NCI-H345 treated with DMSO at 0.1 percent for 48 hours (cell line): Measurements from ENCODE around the gene HAUS1.
A peak's percentile ranks its signal among the peaks of the same experiment; 100 is the strongest.
"Not testable (repeated sequence)": the region's sequence is repeated elsewhere in the genome, so short reads cannot be mapped to it uniquely, and the experiment has no call there.

Experiments
- DNase-seq: peaks from one replicate; lab custom pipeline; 2025; ENCODE audit not compliant: unreplicated experiment; lab: John Stamatoyannopoulos, UW

Gene HAUS1

DNA sequence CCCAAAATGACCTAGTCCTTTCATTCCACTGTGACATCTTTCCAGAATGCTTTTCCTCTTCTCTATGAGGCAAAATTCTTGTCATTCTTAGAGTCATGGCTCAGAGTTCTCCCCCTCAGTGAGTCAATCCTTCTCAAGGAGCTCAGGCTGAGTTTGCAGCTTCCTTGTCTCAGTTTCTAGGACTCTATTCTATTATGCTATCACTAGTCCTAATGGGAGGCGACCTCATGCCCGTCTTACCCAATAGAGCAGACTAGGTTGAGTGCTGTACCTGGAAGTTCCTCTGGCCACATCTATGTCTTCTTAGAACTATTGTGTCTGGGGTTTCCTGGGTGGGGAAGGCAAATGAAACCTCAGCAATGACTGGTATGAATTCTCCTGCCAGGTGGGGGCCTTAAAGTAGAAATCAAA is 51.5 kb downstream of the HAUS1 start:
- DNase-seq: no peak

GRCh38 chr18:46156124-46156745 is 52.0 kb downstream of the HAUS1 start:
- DNase-seq: no peak

- no peak for DNase-seq
These were observed 52.7 kb downstream of the HAUS1 start for GRCh38 chr18:46156843-46157242.

DNA sequence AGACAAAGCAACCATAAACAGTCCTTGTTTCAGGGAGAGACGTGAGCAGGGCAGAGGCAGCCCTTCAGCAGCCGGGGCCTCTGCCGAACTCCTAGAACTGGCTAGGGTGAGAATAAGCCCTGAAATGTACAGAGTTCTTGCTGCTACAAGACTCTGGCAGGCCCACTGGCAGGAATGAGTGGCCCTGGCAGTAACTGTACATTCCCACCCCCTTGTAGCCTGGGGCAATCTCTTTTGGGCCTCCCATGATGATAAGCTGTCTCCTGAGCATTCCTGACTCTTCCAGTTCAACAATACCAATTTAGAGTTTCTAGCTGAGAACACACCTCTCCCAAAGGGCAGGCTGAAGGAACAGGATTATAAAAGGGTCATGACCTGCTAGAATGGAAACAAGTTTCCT is 54.3 kb downstream of the HAUS1 start:
- DNase-seq: no peak

DNA sequence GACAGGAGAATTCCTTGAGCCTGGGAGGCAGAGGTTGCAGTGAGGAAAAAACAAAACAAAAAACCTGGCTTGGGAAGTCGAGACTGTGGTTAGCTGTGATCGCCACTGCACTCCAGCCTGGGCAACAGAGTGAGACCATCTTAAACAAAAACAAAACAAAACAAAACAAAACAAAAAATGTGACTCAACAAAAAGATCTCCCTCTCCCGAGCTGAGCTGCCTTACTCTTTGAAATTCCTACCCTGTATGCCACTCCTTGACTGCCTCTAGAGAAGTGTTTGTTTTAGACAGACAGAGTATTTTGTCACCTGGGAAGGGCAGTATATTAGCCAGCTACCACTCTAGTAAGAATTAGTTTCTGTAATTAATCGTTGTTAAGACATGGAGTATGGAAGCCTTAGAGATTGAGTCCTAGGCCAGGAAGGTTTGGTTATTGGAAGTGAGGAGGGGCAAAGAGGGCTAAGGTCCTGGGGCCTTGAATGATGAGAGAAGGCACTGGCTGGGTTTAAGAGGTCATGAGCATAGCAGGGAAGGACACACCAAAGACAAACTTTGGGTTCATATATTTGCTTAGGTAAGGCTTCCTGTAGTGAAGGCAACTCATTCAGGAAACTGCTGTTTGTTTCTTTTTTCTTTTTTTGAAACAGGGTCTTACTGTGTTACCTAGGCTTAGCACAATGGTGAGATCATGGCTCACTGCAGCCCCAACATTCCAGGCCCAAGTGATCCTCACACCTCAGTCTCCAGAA is 56.0 kb downstream of the HAUS1 start:
- no peak for DNase-seq

DNA sequence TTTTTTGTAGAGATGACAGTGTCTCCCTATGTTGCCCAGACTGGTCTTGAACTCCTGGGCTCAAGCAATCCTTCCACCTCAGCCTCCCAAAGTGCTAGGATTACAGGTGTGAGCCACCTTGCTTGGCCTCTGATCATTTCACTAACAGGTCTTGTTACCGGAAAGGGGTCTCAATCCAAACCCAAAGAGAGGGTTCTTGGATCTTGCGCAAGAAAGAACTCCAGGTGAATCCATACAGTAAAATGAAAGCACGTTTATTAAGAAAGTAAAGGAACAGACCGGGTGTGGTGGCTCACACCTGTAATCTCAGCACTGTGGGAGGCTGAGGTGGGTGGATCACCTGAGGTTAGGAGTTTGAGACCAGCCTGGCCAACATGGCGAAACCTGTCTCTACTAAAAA is 56.7 kb downstream of the HAUS1 start:
- DNase-seq: not testable (repeated sequence)

DNA sequence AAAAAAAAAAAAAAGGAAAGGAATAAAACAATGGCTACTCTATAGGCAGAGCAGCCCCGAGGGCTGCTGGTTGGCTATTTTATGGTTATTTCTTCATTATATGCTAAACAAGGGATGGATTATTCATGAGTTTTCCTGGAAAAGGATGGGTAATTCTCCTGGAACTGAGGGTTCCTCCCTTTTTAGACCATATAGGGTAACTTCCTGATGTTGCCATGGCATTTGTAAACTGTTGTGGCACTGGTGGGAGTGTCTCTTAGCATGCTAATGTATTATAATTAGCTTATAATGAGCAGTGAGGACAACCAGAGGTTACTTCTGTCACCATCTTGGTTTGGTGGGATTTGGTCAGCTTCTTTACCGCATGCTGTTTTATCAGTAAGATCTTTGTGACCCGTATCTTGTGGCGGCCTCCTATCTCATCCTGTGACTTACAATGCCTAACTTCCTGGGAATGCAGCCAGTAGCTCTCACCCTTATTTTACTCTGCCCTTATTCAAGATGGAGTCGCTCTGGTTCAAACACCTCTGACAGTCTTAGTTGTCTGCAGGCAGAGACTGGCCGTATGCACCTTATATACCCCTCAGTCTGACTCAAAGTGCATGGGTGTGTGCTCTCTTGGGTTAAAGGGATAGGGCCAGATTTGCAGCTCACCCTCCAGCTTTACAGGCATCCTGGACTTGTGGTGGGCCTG is 57.7 kb downstream of the HAUS1 start:
- DNase-seq: no peak

DNA sequence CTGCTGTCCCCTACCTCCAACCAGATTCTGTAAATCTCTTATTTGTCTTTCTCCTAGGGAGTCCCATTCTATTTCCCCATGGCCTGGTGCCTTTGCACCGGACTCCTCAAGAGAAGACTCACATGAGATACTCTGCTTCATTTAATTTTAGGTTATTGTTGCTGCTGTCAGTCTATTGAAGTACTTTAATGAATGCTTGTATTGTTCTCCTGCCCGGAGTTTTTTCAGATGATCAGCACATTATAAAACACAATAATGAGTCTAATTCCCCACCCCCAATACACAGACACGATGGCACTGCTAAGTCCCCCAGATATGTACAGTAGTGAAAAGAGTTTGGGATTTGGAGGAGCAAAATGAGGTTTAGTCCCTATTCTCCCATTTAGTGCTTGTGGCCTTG is 58.9 kb downstream of the HAUS1 start:
- DNase-seq: no peak

DNA sequence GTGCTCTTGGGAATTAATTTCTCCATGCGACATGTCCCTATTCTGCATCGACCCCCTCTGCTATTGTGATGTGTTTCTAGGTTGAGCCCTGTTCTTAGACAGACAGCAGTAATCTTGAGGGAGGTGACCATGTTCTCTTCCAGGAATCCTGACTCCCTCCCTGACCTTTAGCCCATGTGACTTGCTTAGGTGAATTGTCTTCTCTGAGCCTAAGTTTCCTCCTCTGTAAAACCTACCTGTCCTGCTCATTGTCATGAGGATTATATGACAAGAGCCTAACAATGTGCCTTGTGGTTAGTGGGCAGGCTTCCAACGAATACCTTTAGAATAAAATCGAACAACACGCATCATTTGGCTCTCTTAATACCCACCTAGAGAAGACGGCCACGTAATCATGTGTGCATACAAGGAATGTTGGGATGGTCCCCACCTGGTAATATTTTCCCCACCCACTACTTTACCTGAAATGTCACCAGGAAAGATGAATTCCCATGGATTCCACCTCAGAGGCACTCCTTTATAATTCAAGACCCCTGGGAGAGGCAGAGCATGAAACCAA is 59.8 kb downstream of the HAUS1 start:
- DNase-seq: no peak

- DNase-seq: not testable (repeated sequence)
These were observed 60.3 kb downstream of the HAUS1 start for GRCh38 chr18:46164502-46164901.

DNA sequence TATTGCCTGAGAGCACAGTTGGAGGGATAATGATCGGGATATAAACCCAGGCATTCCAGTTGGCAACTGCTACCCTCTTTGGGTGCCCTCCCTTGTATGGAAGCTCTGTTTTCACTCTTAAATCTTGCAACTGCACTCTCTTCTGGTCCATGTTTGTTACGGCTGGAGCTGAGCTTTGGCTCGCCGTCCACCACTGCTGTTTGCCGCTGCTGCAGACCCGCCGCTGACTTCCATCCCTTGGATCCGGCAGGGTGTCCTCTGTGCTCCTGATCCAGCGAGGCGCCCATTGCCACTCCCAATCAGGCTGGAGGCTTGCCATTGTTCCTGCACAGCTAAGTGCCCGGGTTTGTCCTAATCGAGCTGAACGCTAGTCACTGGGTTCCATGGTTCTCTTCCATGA is 60.7 kb downstream of the HAUS1 start:
- no peak for DNase-seq

GRCh38 chr18:46166261-46166970 is 62.2 kb downstream of the HAUS1 start:
- DNase-seq: no peak

DNA sequence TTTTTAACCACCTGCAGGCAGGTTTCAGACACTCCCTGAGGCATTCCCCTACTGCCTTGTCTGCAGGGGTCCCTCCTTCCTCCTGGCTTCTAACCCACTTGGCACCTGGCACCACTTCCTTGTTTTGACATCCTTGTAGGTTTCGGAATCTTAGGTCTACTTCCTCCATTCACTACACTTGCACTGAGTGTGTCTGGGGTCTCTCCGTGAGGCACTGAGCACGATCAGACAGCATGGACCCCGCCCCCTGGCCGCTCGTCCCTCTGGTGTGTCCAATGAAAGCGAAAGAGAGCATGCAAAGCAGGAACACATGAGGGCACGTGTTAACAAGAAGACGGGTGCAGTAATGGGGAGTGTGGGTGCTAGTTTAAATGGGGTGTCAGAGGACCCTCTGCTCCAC is 63.8 kb downstream of the HAUS1 start:
- no peak for DNase-seq

DNA sequence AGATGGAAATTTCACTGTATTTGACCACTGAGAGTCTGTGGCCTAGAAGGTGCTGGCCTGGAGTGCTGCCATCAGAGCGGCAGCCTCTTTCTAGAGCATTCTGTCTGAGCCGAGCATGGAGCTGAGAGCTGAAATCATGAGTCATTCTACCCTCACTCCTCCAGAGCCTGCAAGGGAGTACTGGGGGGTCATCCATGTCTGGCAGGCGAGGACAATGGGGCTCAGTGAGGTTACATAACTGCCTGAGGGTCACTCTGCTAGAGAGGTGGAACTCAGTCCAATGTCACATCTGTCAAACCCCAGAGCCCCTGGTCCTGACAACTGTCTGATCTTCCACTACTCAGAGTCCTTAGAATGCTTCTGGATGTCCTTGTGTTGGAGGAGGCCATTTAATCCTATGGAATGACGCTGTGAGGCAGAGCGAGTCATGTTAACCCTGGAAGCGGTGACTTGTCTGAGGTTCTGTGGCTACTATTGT is 65.3 kb downstream of the HAUS1 start:
- DNase-seq: no peak

DNA sequence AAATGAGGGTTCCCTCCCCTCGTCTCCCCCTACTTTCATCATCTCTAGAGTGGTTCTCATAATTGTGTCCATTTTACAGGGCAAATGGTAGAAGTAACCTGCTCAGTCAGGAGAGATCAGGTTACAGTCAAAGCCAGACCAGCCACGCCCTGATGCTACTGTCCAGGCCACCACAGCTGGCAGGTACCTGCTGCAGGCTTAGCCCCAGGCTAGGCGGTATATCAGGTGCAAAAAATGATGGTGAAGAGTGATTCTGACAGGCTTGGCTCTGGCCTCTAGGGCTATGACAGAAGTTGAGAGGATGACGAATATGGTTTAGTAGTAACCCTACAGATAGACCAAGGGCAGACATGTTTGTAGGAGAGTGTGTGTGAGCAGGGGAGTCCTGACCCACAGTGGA is 67.1 kb downstream of the HAUS1 start:
- no peak for DNase-seq

DNA sequence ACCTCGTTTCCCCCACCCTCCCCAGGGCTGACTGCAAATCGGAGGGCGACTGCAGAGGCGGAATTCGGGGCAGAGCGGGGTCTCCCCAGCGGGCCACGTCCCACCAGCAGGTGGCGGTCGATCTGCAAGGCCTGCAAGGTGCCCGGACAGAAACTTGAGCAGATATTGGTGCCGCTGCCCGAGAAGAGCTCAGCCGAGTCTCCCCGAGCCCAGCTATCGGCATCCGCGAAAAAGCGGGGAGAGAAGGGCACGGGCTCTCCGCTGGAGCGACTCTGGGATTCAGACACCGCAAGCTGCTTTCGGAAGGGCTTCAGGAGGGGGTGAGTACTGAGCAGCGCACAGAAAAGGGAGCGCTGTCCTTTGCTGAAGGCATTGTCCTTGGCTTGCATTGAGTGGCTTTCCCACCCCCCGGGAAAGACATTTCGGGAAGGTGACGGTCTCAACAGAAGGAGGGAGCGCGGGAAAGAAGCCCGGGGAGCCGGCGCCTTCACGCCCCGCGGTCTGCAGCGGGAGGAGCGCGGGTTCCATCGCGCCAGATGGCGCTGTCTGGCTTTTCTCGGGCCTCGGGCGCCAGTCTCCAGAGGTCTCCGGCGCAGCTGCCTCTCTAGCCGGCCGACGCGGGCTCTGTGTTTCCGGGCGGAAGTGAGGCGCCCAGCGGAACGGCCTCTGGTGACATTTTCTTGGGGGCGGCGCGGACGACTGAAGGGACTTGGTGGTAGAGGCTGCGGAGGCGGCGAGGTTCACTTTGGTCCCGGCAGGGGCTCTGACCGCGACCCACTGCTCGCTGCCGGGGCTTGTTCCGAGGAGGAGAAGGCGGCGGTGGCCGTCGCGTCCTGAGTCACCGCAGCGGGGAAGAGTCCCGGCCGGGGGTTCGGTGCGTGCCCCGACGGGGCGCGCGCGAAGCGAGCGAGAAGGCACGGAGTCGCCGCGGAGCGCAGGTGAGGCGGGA is 69.5 kb downstream of the HAUS1 start:
- DNase-seq: peak; percentile 84

DNA sequence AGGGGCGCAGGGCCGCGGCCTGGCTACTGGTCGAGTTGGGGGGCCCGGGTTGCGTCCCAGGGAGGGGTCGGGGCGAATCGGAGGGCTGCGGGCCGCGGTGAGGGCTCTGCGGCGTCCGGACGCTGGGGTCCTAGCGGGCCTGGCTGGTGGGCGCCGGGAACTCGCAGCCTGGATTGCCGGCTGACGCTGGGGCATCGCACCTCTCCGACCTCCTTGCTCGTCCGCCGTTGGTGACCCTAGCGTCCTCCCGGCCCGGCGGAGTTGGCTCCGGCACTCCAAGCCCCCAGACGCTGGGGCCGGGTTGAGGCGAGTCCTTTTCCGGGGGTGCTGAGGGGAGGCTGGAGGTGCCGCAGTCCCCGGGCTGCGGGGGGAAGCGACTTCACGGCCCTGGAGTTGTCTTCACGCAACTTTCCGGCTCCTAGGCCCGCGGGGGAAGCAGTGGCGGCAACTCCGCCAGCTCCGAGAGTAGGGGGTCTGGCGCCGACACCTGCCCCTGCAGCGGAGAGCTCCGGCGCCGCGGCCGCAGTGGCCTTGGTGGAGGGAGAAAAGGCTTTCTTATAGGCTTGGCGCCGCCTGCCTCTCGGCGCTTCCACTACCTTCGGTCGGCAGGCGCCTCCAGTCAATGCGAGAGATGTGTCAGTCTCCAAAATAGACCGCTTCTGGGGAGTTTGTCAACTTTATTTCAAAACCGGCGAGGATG is 70.3 kb downstream of the HAUS1 start:
- DNase-seq: no peak

GRCh38 chr18:46176001-46176400 is 71.8 kb downstream of the HAUS1 start:
- no peak for DNase-seq
